G401 (cell line): ENCODE measurements around the gene ANKRD35. TPM values are rescaled to one million over a fixed set of nuclear protein-coding genes. Genes with fewer than 3 reads are reported as not detected.
"Not testable (repeated sequence)": the region's sequence is repeated elsewhere in the genome, so short reads cannot be mapped to it uniquely, and the experiment has no call there.

Experiments
- DNase-seq: peaks from one replicate; pipeline ENCODE4 v3.0.0-alpha.2; 2015; ENCODE audit warnings: low spot score
- in situ Hi-C: cut with HindIII; loops from 2 replicates; pipeline ENCODE4 v1.10.0; 2016; ENCODE audit warnings: low sequenced_read_pairs, mixed read lengths
- total RNA-seq: library from RNA; depleted of rRNA; stranded (reverse); fragments of >200 nt; shearing (Covaris generic); gene quantifications from 2 replicates; pipeline ENCODE4 v1.2.3, GENCODE V29; 2014; rRNA removed

The ANKRD35 gene
- total RNA-seq, 1 experiment from 2014 or later = not detected

DNA sequence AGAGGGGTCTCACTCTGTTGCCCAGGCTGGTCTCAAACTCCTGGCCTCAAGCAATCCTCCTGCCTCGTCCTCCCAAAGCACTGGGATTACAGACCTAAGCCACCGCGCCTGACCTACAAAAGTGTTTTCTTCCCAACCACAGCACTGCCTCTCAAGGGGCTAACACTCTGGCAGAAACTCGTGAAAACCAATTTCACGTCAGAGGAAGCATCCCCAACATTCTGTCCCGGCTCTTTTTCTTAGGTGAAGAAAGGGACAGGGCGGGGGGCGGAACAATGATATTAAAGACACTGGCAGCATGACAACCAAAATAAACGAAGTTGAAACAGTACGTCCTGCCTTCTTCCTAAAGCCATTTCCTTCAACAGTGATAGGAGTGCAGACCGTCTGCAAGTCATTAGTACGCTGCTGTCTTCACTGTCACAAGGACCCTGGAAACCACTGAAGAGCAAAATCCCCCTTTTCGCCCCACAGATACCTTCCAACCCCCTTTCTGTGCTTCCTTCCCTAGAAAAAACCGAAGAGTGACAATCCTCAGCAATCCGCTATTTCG, 62.8 kb downstream of the ANKRD35 start:
- DNase-seq, in situ Hi-C loops: not testable (repeated sequence)

DNA sequence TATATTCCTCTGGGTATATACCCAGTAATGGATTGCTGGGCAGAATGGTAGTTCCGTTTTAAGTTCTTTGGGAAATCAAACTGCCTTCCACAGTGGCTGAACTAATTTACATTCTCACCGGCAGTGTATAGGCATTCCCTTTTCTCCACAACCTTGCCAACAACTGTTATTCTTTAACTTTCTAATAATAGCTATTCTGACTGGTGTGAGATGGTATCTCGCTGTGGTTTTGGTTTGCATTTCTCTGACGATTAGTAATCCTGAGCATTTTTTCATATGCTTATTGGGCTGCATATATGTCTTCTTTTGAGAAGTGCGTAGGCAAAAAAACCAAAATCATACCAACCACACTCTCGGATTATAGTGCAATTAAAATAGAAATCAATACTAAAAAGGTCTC, 67.6 kb downstream of the ANKRD35 start:
- in situ Hi-C loops, DNase-seq: not testable (repeated sequence)

Other genes with a start within 250 kb of the ANKRD35 start
- gene PDZK1, start 178.5 kb downstream of the ANKRD35 start, total RNA-seq = 0.64 and 1.4 TPM in 2 replicates
- gene CD160, start 166.4 kb downstream of the ANKRD35 start, total RNA-seq = not detected in 2 replicates
- 8.6 and 8.9 TPM in 2 replicates for gene RNF115, start 61.8 kb downstream of the ANKRD35 start, total RNA-seq
- 12.0 and 28.1 TPM in 2 replicates for gene POLR3C, start 61.7 kb downstream of the ANKRD35 start, total RNA-seq
- 3.1 and 3.6 TPM in 2 replicates for gene NUDT17, start 40.2 kb downstream of the ANKRD35 start, total RNA-seq
- 10.3 and 14.1 TPM in 2 replicates for gene PIAS3, start 26.8 kb downstream of the ANKRD35 start, total RNA-seq
- gene ITGA10, start 24.2 kb upstream of the ANKRD35 start, total RNA-seq = 0.27 and 0.74 TPM in 2 replicates
- gene PEX11B, start 32.9 kb upstream of the ANKRD35 start, total RNA-seq = 18.2 and 31.9 TPM in 2 replicates
- gene RBM8A, start 41.6 kb upstream of the ANKRD35 start, total RNA-seq = 86.0 and 117 TPM in 2 replicates
- gene LIX1L, start 72.2 kb upstream of the ANKRD35 start, total RNA-seq = 31.7 and 32.1 TPM in 2 replicates
- 2.5 and 16.1 TPM in 2 replicates for gene ANKRD34A, start 78.7 kb upstream of the ANKRD35 start, total RNA-seq
- 13.4 and 13.5 TPM in 2 replicates for gene POLR3GL, start 78.8 kb upstream of the ANKRD35 start, total RNA-seq
- 1.8 and 4.7 TPM in 2 replicates for gene TXNIP, start 110.7 kb upstream of the ANKRD35 start, total RNA-seq
- not detected in 2 replicates for gene HJV, start 135.9 kb upstream of the ANKRD35 start, total RNA-seq